Neural progenitor cell (in vitro differentiated cells): Measurements from ENCODE around the gene MAVS.

ENCODE experiments used
- EZH2 ChIP-seq: fragments of 200-600 bp; sonication (generic); IDR thresholded peaks from 2 replicates; pipeline ENCODE4 v1.6.1; 2017; ENCODE audit warnings: antibody characterized with exemption, mild to moderate bottlenecking, moderate library complexity
- EZH2phosphoT487 ChIP-seq: fragments of 200-600 bp; sonication (generic); IDR thresholded peaks from 2 replicates; pipeline ENCODE4 v1.6.1; 2017; ENCODE audit warnings: antibody characterized with exemption
- TF ChIP-seq, protein P1 (sequence below): fragments of 200-600 bp; sonication (generic); IDR thresholded peaks from 2 replicates; pipeline ENCODE4 v1.5.1; 2017; ENCODE audit warnings: antibody characterized with exemption, mild to moderate bottlenecking

DNA sequence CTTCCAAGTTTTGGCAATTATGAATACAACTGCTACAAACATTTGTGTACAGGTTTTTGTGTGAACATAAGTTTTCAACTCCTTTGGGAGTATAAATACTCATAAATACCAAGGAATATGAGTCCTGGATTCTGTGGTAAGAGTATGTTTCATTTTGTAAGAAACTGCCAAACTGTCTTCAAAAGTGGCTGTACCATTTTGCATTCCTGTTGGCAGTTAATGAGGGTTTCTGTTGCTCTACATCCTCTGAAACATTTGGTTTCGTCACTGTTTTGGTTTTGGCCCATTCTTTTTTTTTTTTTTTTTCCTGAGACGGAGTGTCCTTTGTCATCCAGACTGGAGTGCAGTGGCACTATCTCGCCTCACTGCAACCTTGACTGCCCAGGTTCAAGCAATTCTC lies 17.8 kb upstream of the MAVS start:
- TF ChIP-seq, protein P1, sequence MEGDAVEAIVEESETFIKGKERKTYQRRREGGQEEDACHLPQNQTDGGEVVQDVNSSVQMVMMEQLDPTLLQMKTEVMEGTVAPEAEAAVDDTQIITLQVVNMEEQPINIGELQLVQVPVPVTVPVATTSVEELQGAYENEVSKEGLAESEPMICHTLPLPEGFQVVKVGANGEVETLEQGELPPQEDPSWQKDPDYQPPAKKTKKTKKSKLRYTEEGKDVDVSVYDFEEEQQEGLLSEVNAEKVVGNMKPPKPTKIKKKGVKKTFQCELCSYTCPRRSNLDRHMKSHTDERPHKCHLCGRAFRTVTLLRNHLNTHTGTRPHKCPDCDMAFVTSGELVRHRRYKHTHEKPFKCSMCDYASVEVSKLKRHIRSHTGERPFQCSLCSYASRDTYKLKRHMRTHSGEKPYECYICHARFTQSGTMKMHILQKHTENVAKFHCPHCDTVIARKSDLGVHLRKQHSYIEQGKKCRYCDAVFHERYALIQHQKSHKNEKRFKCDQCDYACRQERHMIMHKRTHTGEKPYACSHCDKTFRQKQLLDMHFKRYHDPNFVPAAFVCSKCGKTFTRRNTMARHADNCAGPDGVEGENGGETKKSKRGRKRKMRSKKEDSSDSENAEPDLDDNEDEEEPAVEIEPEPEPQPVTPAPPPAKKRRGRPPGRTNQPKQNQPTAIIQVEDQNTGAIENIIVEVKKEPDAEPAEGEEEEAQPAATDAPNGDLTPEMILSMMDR = no peak
- TF ChIP-seq EZH2 (no peak), EZH2phosphoT487 (no peak)
